DMS 273 (cell line): ENCODE data around the gene ACP3.

Source experiments
- DNase-seq: peaks from one replicate; lab custom pipeline; 2025; ENCODE audit not compliant: unreplicated experiment; lab: John Stamatoyannopoulos, UW

ACP3 gene

DNA sequence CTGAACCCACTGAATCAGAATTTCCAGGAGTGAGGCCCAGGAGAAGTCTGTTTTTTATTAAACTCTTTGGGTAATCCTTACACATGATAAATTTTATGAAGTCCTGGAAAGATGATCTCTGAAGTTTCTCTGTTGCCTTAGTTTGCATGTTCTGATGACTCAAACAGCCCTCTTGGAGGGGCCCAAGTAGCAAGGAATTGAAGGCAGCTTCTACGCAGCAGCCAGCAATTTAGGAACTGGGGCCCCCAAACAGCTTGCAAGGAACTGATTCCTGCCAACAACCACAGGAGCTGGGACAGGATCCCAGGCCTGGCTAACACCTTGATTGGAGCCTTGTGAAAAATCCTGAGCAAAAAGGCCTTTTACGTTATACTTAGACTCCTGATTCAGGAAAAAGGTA, 5.4 kb upstream of the ACP3 start:
- peak; percentile 12 for DNase-seq

DNA sequence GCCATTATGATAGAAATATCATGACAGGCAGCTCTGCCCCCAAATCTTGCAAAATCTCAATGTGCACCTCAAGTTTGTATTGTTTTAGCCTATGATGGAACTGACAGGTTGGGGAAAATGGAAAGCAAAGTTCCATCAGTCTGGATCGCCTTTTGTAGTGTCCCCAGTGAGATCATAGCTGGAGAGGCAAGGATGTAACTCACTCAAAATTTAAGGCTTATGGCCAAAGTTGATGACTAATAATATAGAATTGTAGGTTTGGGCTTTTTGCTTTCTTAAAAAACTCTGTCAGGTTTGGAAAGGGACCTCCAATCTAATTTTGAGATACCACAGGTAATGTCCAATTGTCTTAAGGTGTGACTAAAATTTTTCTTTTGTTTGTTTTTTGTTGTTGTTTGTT, 1.4 kb upstream of the ACP3 start:
- DNase-seq = no peak

DNA sequence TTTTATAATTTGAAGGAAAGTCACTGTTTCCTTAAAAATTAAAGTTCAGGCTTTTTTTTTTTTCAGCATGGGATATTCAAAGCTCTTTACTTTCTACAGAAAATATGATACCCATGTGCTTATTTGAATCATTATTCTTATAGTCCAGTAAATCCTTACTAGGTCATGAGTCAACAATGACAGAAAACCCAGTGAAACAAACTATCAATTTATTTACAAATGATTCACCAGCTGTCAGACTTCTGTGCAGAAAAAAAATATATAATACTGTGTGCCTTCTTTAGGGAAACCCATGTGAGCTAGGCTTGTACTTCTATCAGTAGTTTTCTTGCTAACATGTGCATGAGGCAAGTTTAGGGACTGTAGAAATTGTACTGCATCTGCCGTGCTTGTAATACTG, 1.2 kb downstream of the ACP3 start:
- peak; percentile 75 for DNase-seq

DNA sequence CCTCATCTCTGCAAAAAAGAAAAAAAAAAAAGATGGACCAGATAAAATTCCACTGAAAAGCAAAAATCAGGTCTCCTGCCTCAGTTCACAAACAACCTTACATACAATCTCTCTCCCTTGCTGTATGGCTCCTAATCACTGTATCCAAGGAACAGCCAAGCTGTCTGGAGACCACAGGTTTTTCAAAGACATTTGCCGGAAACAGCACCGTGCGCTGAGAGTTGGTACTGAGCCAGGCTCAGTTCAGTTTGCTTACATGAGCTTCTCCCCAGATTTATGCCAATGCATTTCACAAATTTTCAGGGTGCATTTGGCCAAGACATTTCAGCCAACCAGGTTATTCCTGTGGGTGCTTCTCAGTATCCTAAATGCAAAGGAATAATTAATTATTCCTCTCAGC, 4.1 kb downstream of the ACP3 start:
- DNase-seq = no peak

DNA sequence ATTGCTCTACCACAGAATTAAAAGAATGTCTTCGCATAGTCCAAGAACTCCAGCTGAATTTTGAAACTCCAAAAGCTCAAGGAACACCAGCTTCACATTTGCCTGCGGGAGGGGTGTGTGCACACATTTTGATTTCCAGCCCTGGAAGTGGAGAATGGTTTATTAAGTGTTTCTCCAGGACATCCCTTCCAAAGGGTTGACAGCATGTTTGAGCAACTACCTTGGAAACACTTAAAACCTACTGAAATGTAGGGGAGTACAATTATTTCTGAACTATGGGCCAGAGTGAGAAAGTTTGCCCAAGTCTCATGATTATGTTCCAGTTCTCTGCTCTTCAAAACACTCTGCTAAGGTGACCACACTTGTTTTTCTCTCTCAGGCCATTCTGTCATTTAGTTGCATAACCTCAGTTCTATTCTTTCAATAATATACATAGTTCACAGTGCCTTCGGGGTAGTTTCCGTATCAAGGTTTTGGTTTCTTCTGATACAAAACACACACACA, 7.9 kb downstream of the ACP3 start:
- no peak for DNase-seq

DNA sequence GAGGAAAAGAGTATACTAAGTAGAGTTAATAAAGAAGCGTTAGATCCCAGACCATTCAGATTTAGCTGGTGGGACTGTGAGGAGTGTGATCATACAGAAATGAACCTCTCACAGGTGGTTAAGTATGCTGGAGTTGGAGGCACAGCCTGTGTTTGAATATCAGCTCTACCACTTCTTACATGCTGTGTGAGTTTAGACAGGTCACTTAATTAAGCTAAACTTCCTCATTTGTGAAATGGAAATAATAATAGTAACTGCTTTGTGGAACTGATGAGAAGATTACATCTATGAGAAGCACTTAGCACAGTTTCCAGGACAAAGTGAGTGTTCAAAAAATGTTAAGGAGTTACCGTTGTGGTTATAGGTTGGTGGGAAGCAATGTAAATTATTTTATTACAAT, 8.4 kb downstream of the ACP3 start:
- no peak for DNase-seq

DNA sequence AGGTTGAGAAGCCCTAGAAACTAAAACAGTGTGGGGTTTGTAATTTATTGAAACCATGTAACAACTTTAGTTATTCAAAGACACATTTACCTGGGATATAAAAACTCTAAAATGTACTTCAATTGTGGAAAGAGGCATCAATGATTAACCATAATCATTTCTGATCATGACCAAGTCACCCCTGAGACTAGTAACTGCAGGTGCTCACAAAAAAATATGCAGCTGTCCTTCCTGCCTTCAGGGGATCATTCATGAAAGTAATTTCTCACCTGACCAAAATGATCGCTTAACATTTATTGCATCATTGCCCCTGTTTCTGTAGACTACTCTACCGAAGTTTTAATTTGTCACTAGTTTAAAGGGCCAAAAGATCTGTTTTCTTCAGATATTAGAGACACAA, 9.0 kb downstream of the ACP3 start:
- DNase-seq = no peak

DNA sequence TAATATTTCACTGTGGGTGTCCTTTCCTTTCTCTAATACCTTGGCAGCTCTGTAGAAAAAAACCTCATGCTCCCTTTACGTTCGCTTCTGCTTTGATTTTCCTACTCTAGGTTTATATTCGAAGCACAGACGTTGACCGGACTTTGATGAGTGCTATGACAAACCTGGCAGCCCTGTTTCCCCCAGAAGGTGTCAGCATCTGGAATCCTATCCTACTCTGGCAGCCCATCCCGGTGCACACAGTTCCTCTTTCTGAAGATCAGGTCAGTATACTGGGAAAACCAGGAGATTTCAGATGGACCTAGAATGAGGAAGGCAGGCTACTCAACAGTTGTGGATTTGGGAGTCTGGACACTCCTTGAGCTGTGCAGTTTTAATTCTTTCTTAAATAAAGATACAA, 14.9 kb downstream of the ACP3 start:
- DNase-seq = no peak

DNA sequence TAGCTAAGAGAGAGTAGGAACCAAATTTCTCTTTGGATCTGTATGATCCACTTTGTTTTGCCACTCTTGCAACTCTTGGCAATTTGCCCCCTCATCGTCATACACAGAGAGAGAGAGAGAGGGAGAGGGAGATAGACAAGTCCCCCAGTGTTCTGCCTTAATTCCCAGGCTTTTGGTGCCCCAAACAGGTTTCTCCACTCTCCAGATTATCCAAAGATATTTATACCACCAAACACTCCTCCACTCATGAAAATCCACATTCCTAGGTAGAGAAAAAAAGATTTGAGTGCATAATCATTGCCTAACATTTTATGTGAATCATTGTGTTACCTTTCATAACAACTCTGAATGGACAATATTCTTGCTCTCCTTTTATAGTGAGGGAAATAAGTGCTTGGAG, 15.3 kb downstream of the ACP3 start:
- DNase-seq = no peak

DNA sequence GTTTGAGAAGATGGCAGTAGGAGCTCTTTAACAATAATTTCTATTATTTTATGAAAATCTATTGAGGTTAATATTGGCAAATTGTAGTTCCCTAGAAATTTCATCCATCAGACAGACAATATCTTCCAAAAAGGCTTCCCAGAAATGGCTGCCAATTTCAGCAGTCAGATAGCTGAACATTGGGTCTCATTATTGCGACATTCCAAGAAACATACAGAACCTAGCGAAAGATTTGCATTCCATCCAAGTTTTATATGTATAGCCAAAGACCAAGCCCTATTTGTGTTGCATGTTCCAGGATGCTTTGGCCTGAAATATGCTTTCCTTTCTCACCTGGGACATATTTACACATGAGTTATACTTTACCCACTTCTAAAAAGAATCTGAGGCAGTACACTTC, 24.5 kb downstream of the ACP3 start:
- no peak for DNase-seq

DNA sequence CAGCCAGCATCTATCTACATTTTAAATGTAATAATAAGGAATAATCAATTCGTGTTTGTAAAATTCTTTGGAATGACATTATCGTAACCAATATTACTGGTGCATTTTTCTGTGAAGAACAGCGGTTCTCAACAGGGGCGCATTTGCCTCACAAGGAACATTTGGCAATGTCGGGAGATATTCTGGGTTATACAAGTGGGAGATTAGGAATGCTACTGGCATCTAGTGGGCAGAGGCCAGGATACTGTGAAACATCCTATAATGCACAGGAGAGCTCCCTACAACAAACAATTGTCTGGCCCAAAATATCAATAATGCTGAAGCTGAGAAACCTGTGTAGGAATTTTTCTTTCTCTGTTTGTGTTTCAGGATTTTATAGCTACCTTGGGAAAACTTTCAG, 25.0 kb downstream of the ACP3 start:
- DNase-seq = peak; percentile 46

DNA sequence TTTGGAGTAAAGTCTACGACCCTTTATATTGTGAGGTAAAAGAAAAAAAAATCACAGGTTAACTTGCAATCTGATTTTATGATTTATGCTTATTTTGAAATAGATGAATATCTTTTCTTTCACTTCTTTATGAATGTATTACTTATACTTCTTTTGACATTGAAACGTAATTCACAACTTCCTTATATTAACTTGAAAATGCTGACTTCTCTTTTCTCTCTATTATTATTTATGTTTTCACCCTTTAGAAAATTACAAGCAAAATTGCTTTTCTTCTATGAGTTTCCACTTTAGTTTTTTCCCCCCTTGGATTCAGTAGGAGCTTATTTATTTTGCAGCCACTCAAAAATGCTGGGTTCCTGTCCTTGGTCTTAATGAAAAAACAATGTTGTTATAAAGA, 25.4 kb downstream of the ACP3 start:
- no peak for DNase-seq

DNA sequence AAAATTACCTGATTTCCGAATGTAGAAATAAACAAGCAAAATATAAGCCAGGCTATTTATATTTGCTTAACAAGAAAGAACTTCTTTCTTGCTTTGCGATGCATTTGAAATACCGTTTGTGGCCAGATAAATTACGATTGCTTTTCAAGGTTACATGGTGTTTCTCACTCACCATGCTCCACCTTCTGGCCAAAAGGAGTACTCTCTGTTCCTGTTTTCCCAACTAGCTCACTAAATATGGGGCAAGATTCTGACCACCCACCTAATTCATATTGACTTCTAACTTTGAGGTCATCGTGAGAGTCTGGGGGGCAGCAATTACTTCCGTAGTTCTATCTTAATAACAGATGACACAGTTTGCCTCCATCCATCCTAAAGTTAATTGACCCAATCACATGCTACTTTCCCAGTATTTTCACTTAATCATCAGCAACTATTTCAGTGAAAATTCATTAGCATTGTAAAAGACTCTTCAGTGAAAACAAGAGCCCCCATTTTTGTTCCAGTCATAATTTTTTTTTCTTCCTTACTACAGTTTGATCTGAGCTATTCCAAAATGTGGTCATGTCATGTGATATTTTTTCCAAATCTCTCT, 25.9 kb downstream of the ACP3 start:
- peak; percentile 89 for DNase-seq

DNA sequence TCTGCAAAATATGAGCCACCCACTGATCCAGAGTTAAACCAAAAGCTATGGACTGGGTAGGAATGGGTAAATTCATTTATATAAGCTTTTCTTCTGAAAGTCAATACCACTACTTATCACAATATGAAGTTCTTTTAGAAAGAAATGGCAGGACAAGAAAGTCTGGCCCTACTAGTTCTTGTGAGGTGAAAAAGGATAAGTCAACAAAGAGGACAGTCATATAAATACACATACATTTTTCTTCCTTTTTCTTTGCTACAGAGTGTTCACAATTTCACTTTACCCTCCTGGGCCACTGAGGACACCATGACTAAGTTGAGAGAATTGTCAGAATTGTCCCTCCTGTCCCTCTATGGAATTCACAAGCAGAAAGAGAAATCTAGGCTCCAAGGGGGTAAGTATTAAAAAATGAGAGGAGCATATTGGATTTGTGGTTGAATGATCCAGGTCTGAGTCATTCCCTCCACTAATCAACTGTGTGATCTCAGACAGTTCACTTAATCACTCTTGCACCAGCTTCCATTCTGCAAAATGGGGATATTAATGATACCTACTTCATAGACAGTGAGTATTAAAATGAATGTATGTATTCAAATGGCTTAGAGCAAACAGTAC, 27.6 kb downstream of the ACP3 start:
- DNase-seq = no peak

DNA sequence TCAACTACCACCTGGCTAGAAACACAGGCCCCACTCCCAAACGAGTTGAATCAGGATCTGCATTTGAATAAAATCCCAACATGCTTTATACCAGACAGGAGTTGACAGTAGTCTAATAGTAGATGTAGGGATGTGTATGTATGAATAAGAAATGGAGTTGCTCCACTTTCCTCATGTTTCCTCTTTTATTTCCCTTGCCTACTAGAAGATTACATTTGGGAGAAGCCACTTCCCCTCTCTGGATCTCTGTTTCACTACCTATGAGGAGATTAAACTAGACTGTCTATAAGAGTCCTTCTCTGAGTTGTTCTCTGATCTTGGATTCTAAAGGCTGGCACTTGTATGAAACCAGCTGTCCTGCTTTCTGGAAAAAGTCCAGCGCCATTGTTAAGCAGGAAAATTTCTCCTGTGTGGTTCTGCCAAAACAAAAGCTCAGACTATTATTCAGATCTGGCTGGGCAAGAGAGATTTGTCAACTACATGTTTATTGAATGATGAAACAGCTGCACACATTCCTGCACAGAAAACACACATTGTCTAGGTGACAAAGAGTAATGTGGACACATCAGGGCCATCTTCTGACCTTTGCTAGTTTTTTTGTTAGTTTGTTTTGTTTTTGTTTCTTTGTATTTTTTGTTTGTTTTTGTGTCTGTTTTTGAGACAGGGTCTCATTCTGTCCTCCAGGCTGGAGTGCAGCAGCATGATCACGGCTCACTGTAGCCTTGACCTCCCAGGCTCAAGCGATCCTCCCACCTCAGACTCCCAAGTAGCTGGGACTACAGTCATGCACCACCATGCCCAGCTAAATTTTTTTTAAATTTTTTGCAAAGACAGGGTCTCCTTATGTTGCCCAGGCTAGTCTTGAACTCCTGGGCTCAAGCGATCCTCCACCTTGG, 29.9 kb downstream of the ACP3 start:
- DNase-seq = no peak

DNA sequence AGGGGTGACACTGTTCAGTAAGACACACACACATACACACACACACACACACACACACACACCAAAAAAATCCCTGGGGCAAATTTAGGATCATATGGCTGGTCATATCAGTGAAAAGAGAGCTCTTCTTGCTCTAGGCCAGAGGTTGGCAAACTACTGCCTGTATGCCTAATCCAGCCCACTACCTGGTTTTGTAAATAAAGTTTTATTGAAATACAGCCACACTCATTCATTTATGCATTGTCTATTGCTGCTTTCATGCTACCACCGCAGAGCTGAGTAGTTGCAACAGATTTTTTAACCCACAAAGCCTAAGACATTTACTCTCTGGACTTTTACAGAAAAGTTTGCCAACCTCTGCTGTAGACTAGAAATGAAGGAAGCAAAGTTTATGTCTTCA, 30.6 kb downstream of the ACP3 start:
- no peak for DNase-seq

DNA sequence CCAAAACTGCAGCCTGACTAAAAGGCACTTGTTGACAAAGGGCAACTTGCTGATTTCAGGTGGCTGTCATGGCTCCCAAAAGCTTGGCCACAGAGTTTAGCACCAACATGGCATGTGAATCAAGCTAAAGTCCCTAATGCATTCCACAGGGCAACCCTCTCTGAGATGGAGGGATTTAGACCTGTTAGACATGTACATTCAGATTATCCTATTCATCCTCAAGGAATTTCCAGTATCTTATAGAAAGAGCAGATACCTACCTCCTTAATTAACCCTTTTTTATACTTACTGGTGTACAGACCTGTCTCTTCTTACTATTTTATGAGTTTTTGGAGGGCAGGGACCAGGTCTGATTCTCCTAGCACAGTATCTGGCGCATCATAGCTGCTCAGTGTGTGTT, 31.3 kb downstream of the ACP3 start:
- DNase-seq = no peak

DNA sequence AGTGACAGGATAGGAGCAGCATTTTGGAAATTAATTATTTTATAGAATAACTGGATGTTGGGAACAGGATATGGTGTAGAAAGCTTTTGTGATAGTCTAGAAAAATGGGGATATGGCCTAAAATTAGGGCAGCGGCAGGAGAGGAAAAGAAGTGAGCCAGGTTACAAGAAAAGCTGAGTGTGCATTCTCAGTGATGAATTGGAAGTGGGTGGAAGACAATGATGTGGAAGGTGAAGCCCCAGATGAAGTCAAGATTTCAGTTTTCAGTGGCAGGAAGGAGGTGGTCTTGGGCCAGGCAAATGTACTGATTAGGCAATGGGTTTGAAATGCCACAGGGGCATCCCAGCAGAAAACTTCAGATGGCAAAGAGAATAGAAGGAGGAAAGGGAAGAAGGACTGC, 33.6 kb downstream of the ACP3 start:
- no peak for DNase-seq

DNA sequence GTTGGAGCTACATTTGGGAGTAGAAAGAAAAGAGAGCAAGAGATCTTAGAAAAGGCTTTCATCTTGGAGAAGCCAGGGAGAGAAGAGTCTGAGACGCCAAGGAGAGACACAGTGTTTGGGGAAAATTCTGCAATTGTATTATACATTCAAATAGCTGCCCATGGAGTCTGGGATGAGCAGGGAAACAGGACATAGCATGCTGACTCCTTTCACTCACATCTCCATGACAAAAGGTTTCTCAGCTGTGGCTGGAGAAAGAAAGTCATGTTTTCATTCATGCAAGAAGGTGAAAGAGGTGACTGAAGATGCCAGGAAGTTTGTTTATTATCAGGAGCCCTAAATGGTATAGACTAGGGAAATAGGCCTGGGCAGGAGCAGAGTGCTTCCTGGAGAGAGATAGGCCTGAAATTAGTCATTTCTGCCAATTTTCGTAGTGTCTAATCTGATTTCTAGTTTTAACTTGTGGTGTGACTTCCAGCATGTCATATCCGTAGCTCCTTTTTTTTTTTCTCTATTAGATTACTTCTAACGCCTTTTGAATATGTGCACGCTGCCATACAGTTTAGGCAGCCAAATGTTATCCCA, 34.1 kb downstream of the ACP3 start:
- DNase-seq = no peak

DNA sequence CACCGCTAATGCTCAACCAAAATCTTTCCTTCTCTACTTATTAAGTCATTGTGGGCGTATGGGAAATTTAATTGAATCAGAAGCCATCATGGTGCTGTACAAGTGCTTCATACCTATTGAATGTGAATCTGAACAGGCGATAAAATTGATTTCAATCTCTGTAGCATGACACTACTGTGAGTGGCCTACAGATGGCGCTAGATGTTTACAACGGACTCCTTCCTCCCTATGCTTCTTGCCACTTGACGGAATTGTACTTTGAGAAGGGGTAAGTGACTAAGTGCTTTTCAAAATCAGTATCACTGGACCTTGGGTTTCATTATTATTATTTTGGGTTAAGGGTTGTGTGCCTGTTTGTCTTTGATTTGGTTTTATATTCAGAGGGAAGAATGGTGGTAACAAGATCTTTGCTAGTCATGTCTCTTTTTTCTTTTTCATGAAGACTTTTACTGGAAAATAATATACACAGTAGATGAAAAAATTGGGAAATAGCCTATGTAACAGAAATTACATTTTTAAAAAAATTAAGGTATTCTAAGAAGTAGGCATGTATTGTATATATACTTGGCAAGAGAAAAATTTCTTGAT, 35.4 kb downstream of the ACP3 start:
- peak; percentile 89 for DNase-seq

DNA sequence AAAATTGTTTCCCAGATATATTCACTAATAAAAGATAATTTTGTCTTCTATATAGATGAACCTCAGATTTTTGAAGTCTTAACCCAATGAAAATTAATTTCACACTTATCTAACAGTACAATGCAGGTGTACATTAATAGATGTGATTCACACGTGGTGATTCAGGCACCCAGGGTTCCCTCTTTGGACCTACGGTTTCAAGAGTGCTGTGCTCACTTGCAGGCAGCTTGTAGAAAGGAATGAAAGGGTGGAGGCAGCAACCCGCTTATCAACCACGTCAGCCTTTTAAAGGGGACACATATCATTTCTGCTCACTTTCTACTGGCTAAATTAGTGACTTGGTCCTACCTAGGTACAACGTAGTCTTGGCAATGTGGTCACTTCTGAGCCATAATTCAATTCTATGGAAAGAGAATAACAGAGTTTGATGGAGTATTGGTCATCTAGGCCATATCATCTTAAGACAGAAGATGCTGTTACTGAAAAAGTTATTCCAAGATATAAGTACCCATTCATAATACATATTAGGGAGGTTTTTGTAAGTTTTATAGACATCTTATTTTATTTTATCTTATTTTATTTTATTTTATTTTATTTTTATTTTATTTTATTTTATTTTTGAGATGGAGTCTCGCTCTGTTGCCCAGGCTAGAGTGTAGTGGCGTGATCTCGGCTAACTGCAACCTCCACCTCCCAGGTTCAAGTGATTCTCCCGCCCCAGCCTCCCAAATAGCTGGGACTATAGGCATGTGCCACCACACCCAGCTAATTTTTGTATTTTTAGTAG, 37.9 kb downstream of the ACP3 start:
- DNase-seq = no peak
